Stimulated activated CD8-positive, alpha-beta memory T cell treated with anti-CD3 and anti-CD28 coated beads, Interleukin-12 subunit alpha, Interleukin-12 subunit beta, amount 100 ng/mL, for 1 hour (primary cell): ENCODE results near the gene PTPRG.
A peak's percentile ranks its signal among the peaks of the same experiment; 100 is the strongest.

Experiments used
- DNase-seq: peaks from one replicate; pipeline ENCODE4 v3.0.0-alpha.2; 2020; ENCODE audit warnings: low read depth

Gene PTPRG

GRCh38 chr3:62277450-62277849 lies 716.1 kb downstream of the PTPRG start:
- DNase-seq, result no peak

- DNase-seq, result no peak
Observed at GRCh38 chr3:62277986-62278385, 716.6 kb downstream of the PTPRG start.

- no peak for DNase-seq
Observed at GRCh38 chr3:62281726-62282125, 720.4 kb downstream of the PTPRG start.

- DNase-seq, result no peak
Observed at GRCh38 chr3:62284442-62284841, 723.1 kb downstream of the PTPRG start.

- DNase-seq, result no peak
Observed at GRCh38 chr3:62287392-62287927, 726.1 kb downstream of the PTPRG start.

- DNase-seq, result no peak
Observed at GRCh38 chr3:62289922-62290321, 728.6 kb downstream of the PTPRG start.

- DNase-seq, result no peak
Observed at GRCh38 chr3:62293051-62293780, 731.8 kb downstream of the PTPRG start.

- no peak for DNase-seq
Observed at GRCh38 chr3:62295571-62295970, 734.2 kb downstream of the PTPRG start.

- no peak for DNase-seq
Observed at GRCh38 chr3:62300617-62301016, 739.2 kb downstream of the PTPRG start.

GRCh38 chr3:62312201-62312600 lies 750.8 kb downstream of the PTPRG start:
- no peak for DNase-seq

GRCh38 chr3:62316525-62316924 lies 755.2 kb downstream of the PTPRG start:
- DNase-seq, result no peak

- DNase-seq, result no peak
Observed at GRCh38 chr3:62318365-62318751, 757.0 kb downstream of the PTPRG start.

- DNase-seq, result peak; percentile 49
Observed at GRCh38 chr3:62318752-62319569, 757.6 kb downstream of the PTPRG start.

GRCh38 chr3:62319570-62320243 lies 758.3 kb downstream of the PTPRG start:
- no peak for DNase-seq

GRCh38 chr3:62323241-62323640 lies 761.9 kb downstream of the PTPRG start:
- no peak for DNase-seq

GRCh38 chr3:62325896-62326295 lies 764.5 kb downstream of the PTPRG start:
- DNase-seq, result no peak

- DNase-seq, result no peak
Observed at GRCh38 chr3:62329971-62330370, 768.6 kb downstream of the PTPRG start.

GRCh38 chr3:62332017-62332416 lies 770.6 kb downstream of the PTPRG start:
- no peak for DNase-seq

GRCh38 chr3:62332835-62333244 lies 771.5 kb downstream of the PTPRG start:
- no peak for DNase-seq

- DNase-seq, result no peak
Observed at GRCh38 chr3:62335196-62335595, 773.8 kb downstream of the PTPRG start.

- no peak for DNase-seq
Observed at GRCh38 chr3:62343755-62344154, 782.4 kb downstream of the PTPRG start.
